GM19468 (cell line): Measurements from ENCODE around the gene COBL.

Experiments used
- ATAC-seq: cut with Tn5 transposase; IDR thresholded peaks from one replicate; pipeline ENCODE4 v1.9.1; 2021; ENCODE audit warnings: mild to moderate bottlenecking, moderate library complexity, moderate number of reproducible peaks; ENCODE audit not compliant: unreplicated experiment; ENCODE audit errors: extremely low read depth

COBL gene

DNA sequence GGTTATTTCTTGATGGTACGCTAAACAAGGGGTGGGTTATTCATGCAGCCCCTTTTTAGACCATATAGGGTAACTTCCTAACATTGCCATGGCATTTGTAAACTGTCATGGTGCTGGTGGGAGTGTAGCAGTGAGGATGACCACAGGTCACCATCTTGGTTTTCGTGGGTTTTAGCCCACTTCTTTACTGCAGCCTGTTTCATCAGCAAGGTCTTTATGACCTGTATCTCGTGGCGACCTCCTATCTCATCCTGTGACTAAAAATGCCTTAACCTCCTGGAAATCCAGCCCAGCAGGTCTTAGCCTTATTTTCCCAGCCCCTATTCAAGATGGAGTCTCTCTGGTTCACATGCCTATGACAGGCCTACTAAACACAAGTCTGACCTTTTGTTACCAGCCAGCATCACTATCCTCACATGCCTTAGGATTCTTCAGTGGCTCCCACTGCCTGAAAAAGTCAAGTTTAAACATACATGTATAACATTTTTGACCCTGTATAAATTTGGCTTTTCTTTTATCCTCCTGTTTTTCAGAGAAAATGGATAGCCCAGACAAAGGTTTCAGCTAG is 13.2 kb upstream of the COBL start:
- no peak for ATAC-seq

DNA sequence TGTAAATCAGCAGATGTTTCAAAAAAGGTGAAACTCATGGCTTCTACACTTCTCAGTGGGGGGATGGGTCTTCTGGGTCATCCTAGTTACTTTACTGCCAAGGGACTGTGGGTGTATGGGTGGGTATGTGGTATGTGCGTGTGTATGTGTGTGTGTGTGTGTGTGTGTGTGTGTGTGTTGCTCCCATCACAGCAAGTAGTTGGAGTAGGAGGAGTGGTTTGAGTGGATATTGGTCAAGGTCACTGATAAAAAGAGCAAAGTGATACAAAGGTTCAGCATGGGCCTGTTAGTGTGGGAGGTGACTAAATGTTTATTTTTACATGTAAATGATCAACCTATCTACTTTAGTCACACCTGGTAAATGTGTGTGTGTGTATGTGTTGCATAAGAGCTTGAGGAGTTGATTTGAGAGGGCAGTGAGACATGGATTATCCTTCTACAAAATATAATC is 11.8 kb upstream of the COBL start:
- ATAC-seq, result no peak

DNA sequence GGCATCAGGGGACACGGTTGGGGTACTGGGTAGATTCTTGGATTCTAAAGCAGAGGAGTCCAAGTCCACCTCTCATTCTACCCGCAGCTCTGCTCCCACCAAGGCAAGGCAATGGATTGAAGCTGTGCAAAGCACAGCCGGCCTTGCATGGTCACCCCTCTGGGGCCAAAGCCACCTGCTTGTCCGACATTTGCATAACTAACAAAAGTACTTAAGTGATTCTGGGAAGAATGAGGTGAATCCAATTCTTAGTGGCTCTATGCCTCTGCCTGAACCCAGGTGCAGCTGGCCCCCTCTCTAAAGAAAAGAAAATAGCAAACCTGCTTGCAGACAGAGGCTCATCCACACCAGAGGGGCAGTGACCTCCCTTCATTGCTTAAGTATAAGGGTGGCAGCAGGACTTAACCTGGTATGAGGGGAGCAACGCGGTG is 10.7 kb upstream of the COBL start:
- no peak for ATAC-seq

DNA sequence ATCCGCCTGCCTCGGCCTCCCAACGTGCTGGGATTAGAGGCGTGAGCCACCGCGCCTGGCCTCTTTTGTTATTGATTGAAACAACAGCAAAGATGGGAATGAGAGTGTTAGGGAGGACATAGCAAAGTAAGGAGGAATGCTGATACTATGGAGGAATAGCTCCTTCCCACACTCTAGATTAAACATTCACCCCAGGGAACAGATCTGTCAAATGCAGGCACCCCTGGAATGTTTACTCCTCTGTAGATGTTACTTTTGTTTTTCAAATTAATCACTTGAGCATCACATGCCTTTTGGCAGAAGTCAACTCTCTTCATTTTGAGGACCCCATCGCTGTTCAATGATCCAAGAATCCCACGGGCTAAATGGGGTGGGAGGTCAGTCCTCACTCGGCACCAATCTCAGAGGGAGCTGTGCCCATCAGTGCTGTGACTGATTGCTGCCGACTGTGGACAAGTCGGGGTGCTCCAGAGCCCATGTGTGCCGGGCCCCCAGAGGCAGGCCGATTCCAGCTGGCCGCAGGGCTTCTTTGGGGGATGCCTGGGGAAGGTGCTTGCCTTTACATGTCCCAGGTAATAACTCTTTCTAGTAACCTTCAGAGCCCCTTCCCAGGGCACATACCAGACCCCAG is 10.2 kb upstream of the COBL start:
- ATAC-seq, result no peak

DNA sequence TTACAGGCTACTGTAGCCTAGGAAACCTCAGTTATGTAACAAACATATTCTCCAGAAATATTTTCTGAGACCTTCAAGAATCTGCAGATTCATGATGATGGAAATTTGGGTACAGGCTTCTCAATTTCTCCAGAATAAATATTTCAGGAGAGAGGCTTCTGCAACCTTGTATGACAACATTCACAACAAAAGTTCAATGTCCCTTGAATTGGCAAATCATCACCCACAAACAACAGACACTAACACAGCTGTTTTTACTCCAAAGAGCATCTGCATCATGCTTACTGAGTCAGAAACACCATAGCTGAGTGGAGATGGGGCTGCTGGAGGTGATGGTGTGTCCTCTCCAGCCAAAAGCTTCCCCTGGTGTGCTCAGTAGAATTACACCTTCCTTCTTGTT is 9.3 kb upstream of the COBL start:
- no peak for ATAC-seq

DNA sequence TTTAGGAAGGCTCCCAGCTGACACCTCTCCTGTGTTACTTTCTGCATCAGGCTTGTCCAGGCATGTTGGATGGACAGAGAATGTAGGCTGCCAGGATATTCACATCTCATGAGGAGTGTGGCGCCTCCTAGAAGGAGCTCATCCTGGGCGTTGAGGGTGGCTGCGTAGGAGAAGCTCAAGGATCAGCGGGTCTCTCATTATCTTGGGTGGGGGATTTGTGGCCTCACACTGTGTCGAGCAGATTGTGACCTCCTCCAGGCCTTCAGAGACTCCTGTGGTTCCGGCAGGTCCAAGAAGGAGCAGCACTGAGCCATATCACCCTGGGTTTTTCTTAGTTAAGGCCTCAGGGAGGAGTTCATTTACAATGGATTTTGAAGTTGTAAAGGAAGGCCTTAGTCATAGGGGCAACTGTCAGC is 8.7 kb upstream of the COBL start:
- ATAC-seq, result no peak

DNA sequence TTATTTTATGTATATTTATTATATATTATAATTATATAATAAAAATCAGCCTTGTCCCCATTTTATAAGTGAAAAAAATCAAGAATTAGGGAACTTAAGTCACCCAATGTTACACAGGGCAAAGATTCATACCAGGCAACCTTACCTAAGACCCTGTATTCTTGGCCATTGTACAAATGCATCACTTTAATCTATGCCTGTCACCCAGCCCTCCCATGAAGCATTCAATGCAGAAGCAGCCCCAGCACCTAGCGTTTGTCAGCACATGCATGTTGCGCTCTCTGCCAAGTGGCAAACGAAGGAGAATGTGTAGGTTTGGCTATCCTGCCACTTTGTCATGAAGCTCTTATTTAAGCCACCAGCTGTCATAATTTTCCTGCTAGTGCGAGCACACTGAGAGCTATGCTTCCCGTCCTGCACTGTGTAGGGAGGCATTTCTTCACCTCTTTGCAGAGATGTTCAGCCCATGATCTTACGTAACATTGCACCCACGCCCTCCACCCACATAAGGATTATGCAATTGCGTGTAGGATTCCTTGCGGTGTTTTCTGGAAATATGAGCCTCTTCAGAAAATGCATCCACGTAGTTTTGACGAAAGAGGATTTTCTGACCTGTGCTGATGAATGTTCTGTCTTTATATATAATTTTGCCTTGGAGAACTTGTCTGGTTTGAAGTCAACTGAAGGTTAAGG is 7.7 kb upstream of the COBL start:
- ATAC-seq, result no peak

DNA sequence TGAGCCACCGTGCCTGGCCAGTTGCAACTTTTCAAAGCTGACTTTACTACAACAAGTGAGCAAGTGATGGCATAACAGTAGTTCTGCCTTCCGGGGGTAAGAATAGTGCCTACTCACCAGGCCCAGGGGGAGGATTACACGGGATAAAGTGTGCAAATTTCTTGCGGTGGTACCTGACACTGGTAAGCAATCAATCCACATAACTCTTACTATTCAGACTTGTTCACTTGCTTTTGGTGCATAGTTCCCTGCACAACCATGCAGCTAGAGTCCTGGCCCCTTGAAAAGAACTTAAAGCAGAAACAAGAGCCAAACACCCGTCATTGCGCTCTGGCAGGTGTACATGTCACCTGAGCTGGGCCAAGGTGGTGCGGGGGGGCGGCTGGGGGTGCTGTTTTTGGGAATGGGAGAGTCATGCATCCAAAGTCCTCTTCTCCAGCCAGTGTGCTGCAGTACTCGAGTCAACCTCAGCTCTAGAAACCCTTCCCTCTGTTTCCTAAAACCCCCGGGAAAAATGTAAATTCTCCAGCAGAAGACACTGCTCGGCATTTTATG is 5.4 kb upstream of the COBL start:
- no peak for ATAC-seq

DNA sequence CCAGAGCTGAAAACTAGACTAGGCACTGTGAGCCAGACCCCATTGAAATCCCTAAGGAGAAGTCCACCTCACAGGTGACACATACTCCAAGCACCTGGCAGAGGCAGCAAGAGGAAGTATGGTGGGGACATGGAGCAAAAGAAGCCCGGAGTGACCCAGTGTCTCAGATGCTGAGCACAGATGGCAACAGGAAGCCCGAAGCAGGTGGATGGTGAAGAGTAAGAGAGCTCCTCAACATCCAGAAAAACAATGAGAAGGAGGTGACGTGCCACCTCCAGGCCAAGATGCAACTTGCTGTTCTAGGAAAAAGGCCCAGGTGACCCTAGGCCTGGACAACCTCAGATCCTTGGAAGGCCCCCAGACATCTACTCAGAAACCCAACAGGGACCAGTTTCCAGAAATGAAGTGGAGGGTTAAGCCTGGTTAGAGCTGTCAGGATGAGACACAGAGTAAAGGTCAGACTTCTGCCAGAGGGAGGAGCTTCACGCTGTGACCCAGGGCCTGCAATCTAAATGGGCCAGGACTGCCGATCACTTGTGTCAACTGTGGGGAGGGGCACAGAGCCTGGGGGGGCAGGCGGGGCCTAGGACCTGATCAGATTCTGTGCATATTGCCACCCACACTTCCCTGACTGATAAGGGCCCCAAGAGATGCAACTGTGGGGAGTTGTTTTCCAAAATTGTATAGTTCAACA is 2.4 kb upstream of the COBL start:
- no peak for ATAC-seq

DNA sequence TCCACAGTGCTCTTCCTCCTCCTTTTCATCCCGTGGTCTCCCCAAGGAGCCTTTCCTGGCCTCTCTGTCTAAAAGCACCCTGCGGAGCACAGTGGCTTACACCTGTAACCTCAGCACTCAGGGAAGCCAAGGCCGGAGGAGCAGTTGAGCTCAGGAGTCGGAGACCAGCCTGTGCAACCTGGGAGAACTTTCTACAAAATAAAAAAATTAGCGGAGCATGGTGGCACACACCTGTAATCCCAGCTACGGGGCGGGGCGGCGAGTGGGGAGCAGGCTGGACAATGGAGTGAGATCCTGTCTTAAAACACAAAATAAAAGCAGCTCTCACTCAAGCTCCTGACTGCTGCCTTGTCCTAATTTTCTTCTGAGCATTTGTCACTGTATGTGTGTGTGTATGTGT is 1.4 kb upstream of the COBL start:
- no peak for ATAC-seq

DNA sequence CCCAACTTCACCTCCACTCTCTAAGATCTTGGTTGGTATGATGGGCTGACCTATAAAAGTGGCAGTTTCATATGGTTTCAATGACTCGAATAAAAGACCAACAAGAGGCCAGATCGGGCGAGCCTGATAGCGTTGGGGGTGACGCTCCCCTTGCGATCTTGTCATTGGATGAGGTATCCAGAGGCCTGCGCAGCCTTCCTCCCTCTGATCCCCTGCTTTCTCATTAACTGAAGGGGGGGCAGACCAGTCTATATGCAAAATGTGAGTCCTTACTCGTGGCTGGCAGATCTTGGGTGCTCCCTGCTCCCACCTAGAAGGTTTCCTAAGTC is 937 bp upstream of the COBL start:
- no peak for ATAC-seq

DNA sequence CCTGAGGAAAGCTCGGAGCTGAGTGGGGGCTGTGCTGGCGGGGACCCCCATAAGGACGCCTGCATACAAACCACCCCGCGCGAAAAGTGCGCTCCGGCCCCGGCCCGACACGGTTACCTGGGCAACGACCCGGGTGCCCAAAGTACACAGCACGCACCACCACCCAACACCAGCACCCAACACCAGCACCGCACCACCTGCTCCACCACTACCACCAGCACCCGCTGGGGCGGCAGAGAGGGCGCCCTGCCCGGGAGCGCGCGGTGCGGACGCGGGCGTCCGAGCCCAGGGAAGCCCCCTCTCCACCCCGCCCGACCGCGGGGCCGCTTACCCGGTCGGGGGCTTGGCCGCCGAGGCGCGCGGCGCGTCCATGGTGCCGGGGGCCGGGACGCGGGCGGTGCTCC is 345 bp downstream of the COBL start:
- no peak for ATAC-seq

DNA sequence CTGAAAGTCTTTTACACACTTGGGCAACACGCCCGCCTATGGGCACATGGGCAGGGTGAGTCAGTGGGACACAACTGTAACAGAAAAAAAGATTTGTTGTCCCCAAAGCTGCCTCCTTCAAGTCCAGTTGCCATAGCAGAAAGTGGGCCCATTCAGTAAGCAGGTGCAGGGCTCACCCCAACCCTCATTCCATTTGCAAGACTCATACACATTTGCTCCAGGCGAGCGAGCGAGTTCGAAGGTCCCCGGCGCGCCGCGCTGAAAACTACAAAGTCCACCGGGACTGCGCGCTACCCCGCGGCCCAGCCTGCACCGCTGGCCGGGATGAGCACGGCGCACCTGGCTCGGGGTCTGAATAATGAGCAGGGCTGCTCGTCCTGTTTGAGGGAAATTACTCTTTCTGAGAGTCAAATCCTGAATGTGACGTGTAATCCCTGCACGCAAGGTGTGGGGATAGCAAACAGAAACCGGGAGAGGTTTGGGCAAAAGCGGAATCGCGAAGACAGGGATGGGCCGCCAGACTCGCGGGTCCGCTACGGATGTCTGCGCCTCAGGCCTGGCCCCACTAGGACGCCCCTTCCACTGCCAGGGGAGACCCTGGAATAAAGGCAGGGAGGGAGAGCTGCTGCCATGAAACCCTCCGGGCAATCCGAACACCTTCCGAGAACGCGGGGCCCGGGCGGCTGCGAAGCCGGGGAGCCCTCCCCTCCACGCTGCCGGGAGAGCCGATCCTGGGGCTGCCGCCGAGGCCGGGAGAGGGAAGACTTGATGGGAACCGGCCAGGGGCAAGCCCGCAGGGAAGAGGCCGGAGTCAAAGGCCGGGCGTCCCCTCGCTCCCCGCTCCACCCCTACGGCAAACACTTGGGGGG is 982 bp downstream of the COBL start:
- no peak for ATAC-seq

DNA sequence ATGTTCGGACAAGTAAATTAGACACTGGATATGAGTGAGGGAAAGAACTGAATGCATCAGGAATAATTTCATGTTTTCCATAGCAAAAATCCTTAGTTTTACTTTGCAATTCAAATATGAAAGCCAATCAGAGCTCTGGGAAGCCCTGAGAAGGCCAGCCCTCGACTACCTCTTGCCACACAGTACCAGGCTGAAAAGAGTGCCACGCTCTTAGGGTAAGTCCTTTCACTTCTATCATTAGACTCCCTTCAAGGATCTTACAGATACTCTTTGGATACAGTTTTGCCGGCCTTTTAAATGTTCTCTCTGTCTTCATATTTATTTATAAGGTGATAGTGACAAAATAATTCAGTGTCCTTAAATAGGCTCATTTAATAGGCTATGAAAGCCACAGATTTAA is 1.9 kb downstream of the COBL start:
- ATAC-seq, result no peak

DNA sequence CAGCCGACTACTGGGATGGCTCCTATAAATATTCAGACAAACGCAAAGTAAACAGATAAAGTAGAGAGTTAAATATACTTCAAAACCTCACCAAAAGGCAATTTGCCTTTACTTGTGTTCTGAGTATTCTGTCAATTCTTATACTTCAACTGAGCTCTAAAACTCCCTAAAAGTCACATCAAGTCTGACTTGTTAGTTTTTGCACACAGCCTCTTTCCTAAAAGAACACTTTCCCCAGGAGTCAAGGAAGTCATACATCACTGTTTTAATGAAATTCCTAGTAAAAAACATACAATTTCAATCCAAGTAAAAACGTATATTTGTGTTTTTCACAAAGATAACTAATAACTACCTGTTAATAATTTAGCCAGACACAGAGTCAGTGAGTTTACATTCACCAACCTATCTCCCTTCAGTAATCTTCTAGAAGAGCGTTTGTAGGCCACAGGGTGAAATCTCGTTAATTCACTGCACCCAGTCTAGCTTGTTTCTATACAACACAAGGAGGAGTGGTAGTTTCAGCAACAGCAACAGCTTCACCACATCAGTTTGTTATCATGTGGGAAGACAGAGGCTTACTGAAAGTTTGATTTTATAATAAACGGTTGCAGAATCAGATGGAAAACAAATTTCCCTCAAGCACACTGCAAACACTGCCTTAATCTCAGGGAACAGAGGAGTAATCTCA is 2.7 kb downstream of the COBL start:
- ATAC-seq, result no peak

DNA sequence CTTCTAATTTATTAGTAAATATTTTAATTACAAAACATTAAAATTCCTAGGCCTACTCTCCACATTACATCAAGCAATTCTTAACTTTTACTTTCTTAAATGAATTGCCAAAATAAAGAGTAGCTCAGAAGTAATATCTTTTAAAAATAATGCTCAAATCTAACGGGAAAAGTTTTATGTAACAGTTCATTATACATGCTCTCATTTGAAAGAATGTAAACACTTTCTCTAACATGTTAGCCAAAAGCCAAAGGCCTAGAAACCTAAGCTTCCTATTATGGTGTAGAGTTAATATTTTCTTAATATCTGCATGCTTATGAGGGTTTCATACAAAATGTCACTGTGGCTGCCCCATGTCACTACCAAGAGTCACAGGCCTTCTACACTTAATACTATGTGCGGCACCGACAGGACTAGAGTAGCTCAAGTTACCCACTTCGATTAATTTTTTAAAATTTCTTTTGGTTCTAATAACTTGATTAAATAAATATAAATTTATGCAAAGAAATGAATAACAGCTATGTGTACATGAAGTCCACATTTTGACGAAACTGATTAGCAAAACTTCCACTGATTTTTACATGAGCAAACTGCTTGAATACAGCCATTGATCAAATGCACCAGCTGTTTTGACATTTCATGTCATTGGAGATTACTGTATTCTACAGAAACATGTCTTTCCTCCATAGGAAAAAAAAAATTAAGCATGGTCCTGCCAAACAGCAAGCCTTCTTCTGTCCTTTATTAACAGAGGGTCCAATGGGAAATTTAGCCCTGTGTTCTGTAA is 3.5 kb downstream of the COBL start:
- ATAC-seq, result no peak

DNA sequence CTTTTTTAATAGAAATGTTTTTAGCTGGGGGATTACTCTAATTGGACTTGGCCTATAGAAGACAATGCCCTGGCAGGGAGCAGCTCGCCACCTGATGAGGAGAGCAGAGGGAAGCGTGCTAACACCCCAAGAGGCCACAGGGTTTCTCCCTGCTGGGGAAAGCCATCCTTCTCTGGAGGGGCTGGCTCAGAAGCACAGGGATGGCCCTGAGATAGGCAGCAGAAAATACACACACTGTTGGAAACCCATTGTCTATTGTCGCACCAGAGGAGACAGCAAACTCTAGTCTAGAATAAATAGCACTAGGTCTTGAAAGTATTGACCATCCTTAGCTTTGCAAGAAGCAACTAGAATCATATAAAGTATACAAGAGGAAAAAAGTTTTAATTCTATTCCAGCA is 5.4 kb downstream of the COBL start:
- no peak for ATAC-seq

DNA sequence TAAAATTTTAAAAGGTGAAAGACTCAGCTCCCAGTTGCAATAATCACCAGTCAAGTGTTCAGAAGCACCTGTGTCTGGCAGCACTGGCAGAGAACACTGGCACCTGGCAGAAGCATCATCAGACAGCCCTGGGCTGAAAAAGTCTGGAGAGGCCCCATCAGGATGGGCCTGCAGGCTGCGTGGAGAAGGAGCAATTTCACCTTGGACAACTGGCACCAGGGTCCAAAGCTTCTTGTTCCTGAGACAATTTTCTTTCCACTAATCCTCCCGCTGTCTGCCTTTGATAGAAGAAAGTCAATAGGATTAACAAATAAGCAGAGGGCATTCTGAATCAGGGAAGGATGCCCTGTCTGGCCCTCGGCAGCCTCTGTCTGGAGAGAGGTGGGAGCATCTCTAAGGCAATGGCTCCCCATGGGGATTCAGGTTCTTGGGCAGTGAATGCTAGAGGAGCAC is 6.5 kb downstream of the COBL start:
- no peak for ATAC-seq
